IMR-90 (cell line): ENCODE data around the gene ADGB. TPM values are rescaled to one million over a fixed set of nuclear protein-coding genes. Genes with fewer than 3 reads are reported as not detected.

Experiments
- ATAC-seq: fragments of 200-7000 bp; cut with Tn5 transposase; 2 replicates; pipeline ENCODE4 v1.9.1; 2020; ENCODE audit warnings: low read depth, mild to moderate bottlenecking, moderate library complexity
- BruUV-seq: library from RNA; stranded (reverse); fragments of 400-500 nt; replicated peaks from 2 replicates; lab custom pipeline; 2021; lab: Mats Ljungman, UMichigan
- CTCF ChIA-PET: fragments of 300-600 bp; formaldehyde crosslinking; extraction: SDS; loops from one replicate; lab custom pipeline; 2021; ENCODE audit warnings: antibody characterized with exemption; lab: Yijun Ruan, JAX
- POLR2A ChIA-PET: fragments of 300-600 bp; sonication (Branson Sonifier 250); formaldehyde crosslinking; loops from one replicate; lab custom pipeline; 2022; ENCODE audit warnings: antibody characterized with exemption; ENCODE audit not compliant: unreplicated experiment; lab: Charles Lee
- DNase-seq: peaks from one replicate; pipeline ENCODE4 v3.0.0; 2013
- H2AFZ ChIP-seq: replicated peaks from 2 replicates; pipeline ENCODE3; 2013; ENCODE audit warnings: low read length, mild to moderate bottlenecking; ENCODE audit not compliant: poor library complexity
- H2AK5ac ChIP-seq: 2 replicates; pipeline ENCODE4 v1.6.1; 2013; ENCODE audit warnings: low read depth, low read length, inconsistent platforms
- H2AK9ac ChIP-seq: replicated peaks from 2 replicates; pipeline ENCODE3; 2013; ENCODE audit warnings: mild to moderate bottlenecking, low read depth, low read length, moderate library complexity; ENCODE audit not compliant: poor library complexity
- H2BK120ac ChIP-seq: 2 replicates; pipeline ENCODE4 v1.6.1; 2013; ENCODE audit warnings: low read depth, low read length, inconsistent platforms
- H2BK15ac ChIP-seq: 3 replicates; pipeline ENCODE4 v1.6.1; 2013; ENCODE audit warnings: low read depth, low read length, inconsistent platforms
- H2BK20ac ChIP-seq: 2 replicates; pipeline ENCODE4 v1.6.1; 2013; ENCODE audit warnings: low read depth, mild to moderate bottlenecking, inconsistent platforms, low read length, moderate library complexity
- H2BK5ac ChIP-seq: 2 replicates; pipeline ENCODE4 v1.6.1; 2013; ENCODE audit warnings: mild to moderate bottlenecking, low read depth, low read length, inconsistent platforms; ENCODE audit not compliant: poor library complexity, severe bottlenecking
- H3K14ac ChIP-seq: replicated peaks from 2 replicates; pipeline ENCODE4 v1.6.1; 2013; ENCODE audit warnings: low read depth, low read length, inconsistent platforms
- H3K18ac ChIP-seq: 2 replicates; pipeline ENCODE4 v1.6.1; 2013; ENCODE audit warnings: low read depth, low read length, control low read depth
- H3K23ac ChIP-seq: 2 replicates; pipeline ENCODE4 v1.6.1; 2013; ENCODE audit warnings: low read depth, low read length, inconsistent platforms
- H3K27ac ChIP-seq: 2 replicates; pipeline ENCODE4 v1.5.1; 2013; ENCODE audit warnings: mild to moderate bottlenecking, control low read depth, low read length; ENCODE audit not compliant: insufficient read depth
- H3K27me3 ChIP-seq: 2 replicates; pipeline ENCODE4 v1.6.1; 2013; ENCODE audit warnings: low read length; ENCODE audit not compliant: control insufficient read depth, insufficient read depth
- H3K36me3 ChIP-seq: 2 replicates; pipeline ENCODE4 v1.6.1; 2013; ENCODE audit warnings: low read length, mixed read lengths; ENCODE audit not compliant: control insufficient read depth, insufficient read depth
- H3K4ac ChIP-seq: 2 replicates; pipeline ENCODE4 v1.6.1; 2013; ENCODE audit warnings: low read depth, low read length, inconsistent platforms
- H3K4me1 ChIP-seq: 2 replicates; pipeline ENCODE4 v1.6.1; 2013; ENCODE audit warnings: low read length, mixed read lengths; ENCODE audit not compliant: control insufficient read depth, insufficient read depth
- H3K4me2 ChIP-seq: 2 replicates; pipeline ENCODE4 v1.6.1; 2013; ENCODE audit warnings: low read depth, mild to moderate bottlenecking, control low read depth, low read length, moderate library complexity
- H3K4me3 ChIP-seq: 2 replicates; pipeline ENCODE4 v1.5.1; 2013; ENCODE audit warnings: low read depth, mild to moderate bottlenecking, control low read depth, low read length, moderate library complexity; ENCODE audit not compliant: insufficient read depth
- H3K56ac ChIP-seq: 2 replicates; pipeline ENCODE4 v1.6.1; 2013; ENCODE audit warnings: low read length, inconsistent platforms; ENCODE audit not compliant: insufficient read depth; ENCODE audit errors: extremely low read depth
- H3K79me1 ChIP-seq, 2 experiments: 2 replicates each; pipeline ENCODE4 v1.6.1; 2013; ENCODE audit warnings: low read length in 2 of 2, inconsistent platforms in 1 of 2, low read depth in 1 of 2
- H3K9ac ChIP-seq: 2 replicates; pipeline ENCODE4 v1.6.1; 2013; ENCODE audit warnings: low read depth, low read length, control low read depth
- H3K9me1 ChIP-seq: 2 replicates; pipeline ENCODE4 v1.6.1; 2013; ENCODE audit warnings: low read length, inconsistent platforms; ENCODE audit not compliant: insufficient read depth
- H3K9me3 ChIP-seq: 2 replicates; pipeline ENCODE4 v1.6.1; 2013; ENCODE audit warnings: low read length; ENCODE audit not compliant: control insufficient read depth, insufficient read depth
- H4K20me1 ChIP-seq: 2 replicates; pipeline ENCODE4 v1.6.1; 2013; ENCODE audit warnings: low read length, inconsistent platforms; ENCODE audit not compliant: insufficient read depth
- H4K5ac ChIP-seq: 2 replicates; pipeline ENCODE4 v1.6.1; 2013; ENCODE audit warnings: mild to moderate bottlenecking, low read depth, low read length, control low read depth
- H4K8ac ChIP-seq, 2 experiments: 2 replicates each; pipeline ENCODE4 v1.6.1; 2013; ENCODE audit warnings: low read depth in 2 of 2, low read length in 2 of 2, control low read depth in 1 of 2, inconsistent platforms in 1 of 2
- H4K91ac ChIP-seq: 2 replicates; pipeline ENCODE4 v1.6.1; 2013; ENCODE audit warnings: low read depth, low read length, inconsistent platforms; ENCODE audit not compliant: insufficient read depth
- MXI1 ChIP-seq: IDR thresholded peaks from 2 replicates; pipeline ENCODE4 v1.6.1; 2012; ENCODE audit warnings: low read depth, mild to moderate bottlenecking, low read length, moderate library complexity, borderline replicate concordance
- WGBS, 2 experiments: methylation state at CpG; one replicate each; pipeline versions ENCODE4 v1.1.5 to v1.1.7; 2013; ENCODE audit warnings: missing lambda C conversion rate in 2 of 2; ENCODE audit not compliant: insufficient read length in 1 of 2; ENCODE audit errors: extremely low coverage in 2 of 2; 5-methylcytosine and 5-hydroxymethylcytosine counted together
- dilution Hi-C: fragments of 300-500 bp; cut with HindIII; formaldehyde crosslinking; loops from one replicate; pipeline ENCODE4 v1.14.3; 2018; ENCODE audit warnings: low sequenced_read_pairs; ENCODE audit not compliant: unreplicated experiment
- in situ Hi-C: fragments of 300-500 bp; cut with MboI; formaldehyde crosslinking; loops from 3 replicates; pipeline ENCODE4 v1.14.3; 2019; ENCODE audit warnings: low sequenced_read_pairs, inconsistent platforms, mixed read lengths
- intact Hi-C: fragments of 100-400 bp; cut with micrococcal nuclease; formaldehyde crosslinking; loops from 2 replicates; pipeline ENCODE4 v1.10.0; 2022
- polyA plus RNA-seq, 3 experiments: library from polyadenylated mRNA; depleted of rRNA; stranded (reverse); fragments of >200 nt; gene quantifications; 2 replicates each; pipeline ENCODE4 v1.2.3, GENCODE V29; 2012; ENCODE audit warnings: low replicate concordance in 1 of 3
- total RNA-seq: library from RNA; depleted of rRNA; stranded (reverse); fragments of >200 nt; gene quantifications from 2 replicates; pipeline ENCODE4 v1.2.3, GENCODE V29; 2012

Gene ADGB
- total and polyA plus RNA-seq, 2 of the 4 experiments (the other 2 are of a cell fraction), result not detected

GRCh38 chr6:146620655-146621054, 21.9 kb downstream of the ADGB start:
- Histone ChIP-seq H4K5ac (no peak overlapping the region), H2AK9ac (no peak overlapping the region), H3K9me3 (no peaks in the 10 kb centered on the region), H2BK5ac (no peak overlapping the region), H2BK15ac (no peak overlapping the region), H3K23ac (no peak overlapping the region), H3K4me2 (no peak overlapping the region), H3K18ac (no peak overlapping the region), H3K36me3 (no peaks in the 10 kb centered on the region), H2AK5ac (no peak overlapping the region), H3K79me1 (no peaks in the 10 kb centered on the region), H3K27me3 (no peaks in the 10 kb centered on the region), H4K91ac (no peak overlapping the region), H3K56ac (no peak overlapping the region), H3K9ac (no peak overlapping the region), H3K9me1 (no peaks in the 10 kb centered on the region), H2BK120ac (no peak overlapping the region), H3K4ac (no peak overlapping the region), H3K27ac (no peak overlapping the region), H2BK20ac (no peak overlapping the region), H4K20me1 (no peaks in the 10 kb centered on the region), H3K4me3 (no peak overlapping the region), H3K14ac (no peak overlapping the region), H3K4me1 (no peaks in the 10 kb centered on the region), H4K8ac (no peak overlapping the region), H2AFZ (no peak overlapping the region)
- no peak for ATAC-seq
- intact Hi-C loops, result no loop called here
- no peak for DNase-seq
- CTCF ChIA-PET, result no interaction called here
- in situ Hi-C loops, result no loop called here
- WGBS, 2 experiments, result no CpG with 5 or more reads among the region's 2 CpGs
- dilution Hi-C loops, result no loop called here
- no TSS peak for BruUV-seq
- no peak for TF ChIP-seq MXI1
- POLR2A ChIA-PET, result no interaction called here
